ENCODE measurements around the gene TAF1B. TPM values are rescaled to one million over a fixed set of nuclear protein-coding genes. Genes with fewer than 3 reads are reported as not detected.

Gene TAF1B
- total RNA-seq, 5 donors from 2014 or later (not counting 1 experiment from before 2014, with no cell fraction given): 9.2 to 21.7 (median 15.2) TPM

- peaks cover 15 to 34% of the 10 kb centered on the region in 2 experiments for H3K27me3 ChIP-seq (replicated peaks in 1 of 2; ENCODE audit: control insufficient read depth in 2 of 2, extremely low read depth in 1 of 2, insufficient read depth in 2 of 2, low read length in 1 of 2)
- ATAC-seq (replicated peaks in 1 of 4) (no peak), DNase-seq (no peak)
- POLR2A ChIA-PET: interaction anchor here in 1 of 2 donors (0.6 kb wide), 1 partner anchor 32 kb away, joined by 4 read pairs; no protein-coding TSS in a partner anchor
- Mint-ChIP-seq H3K36me3 (no peaks in the 10 kb centered on the region), H3K27ac (no peak overlapping the region), H3K4me3 (peak overlapping the region; percentile 71 to 85 (median 78)), H3K4me1 (peaks cover 10 to 12% (median 10%) of the 10 kb centered on the region in 3 donors), H3K9me3 (no peaks in the 10 kb centered on the region), H3K27me3 (peaks cover 36 to 42% of the 10 kb centered on the region in 2 donors)
- WGBS (ENCODE audit: insufficient coverage): 92% methylated on average over 5 of the region's 8 CpGs
- H3K4me1 ChIP-seq (ENCODE audit: control insufficient read depth in 1 of 2, extremely low read depth in 1 of 2, insufficient read depth in 2 of 2, low read length in 2 of 2): peaks cover 0 to 14% of the 10 kb centered on the region in 2 experiments
- H3K4me3 ChIP-seq (ENCODE audit: control insufficient read depth in 1 of 2, extremely low read depth in 1 of 2, low read length in 1 of 2): no peak overlapping the region
- H3K27ac ChIP-seq (ENCODE audit: low read length): no peak overlapping the region
- CTCF ChIA-PET: interaction anchor here in 1 of 2 donors (0.8 to 1.0 kb wide), 2 partner anchors 12 to 31 kb away, joined by 3 read pairs; no protein-coding TSS in a partner anchor
- no peaks in the 10 kb centered on the region for H3K36me3 ChIP-seq (ENCODE audit: control insufficient read depth in 2 of 2, extremely low read depth in 1 of 2, insufficient read depth in 1 of 2, low read length in 1 of 2)
- H3K9me3 ChIP-seq: no peaks in the 10 kb centered on the region
Observed at GRCh38 chr2:9952856-9953503, 109.7 kb downstream of the TAF1B start.

- Mint-ChIP-seq H3K9me3 (no peaks in the 10 kb centered on the region), H3K4me3 (no peak overlapping the region), H3K27me3 (peaks cover 36% of the 10 kb centered on the region in 2 donors), H3K36me3 (no peaks in the 10 kb centered on the region), H3K27ac (no peak overlapping the region), H3K4me1 (peaks cover 10 to 12% (median 10%) of the 10 kb centered on the region in 3 donors)
- Histone ChIP-seq H3K27me3 (replicated peaks in 1 of 2; ENCODE audit: control insufficient read depth in 2 of 2, extremely low read depth in 1 of 2, insufficient read depth in 2 of 2, low read length in 1 of 2) (peaks cover 15 to 28% of the 10 kb centered on the region in 2 experiments), H3K27ac (ENCODE audit: low read length) (no peak overlapping the region), H3K4me3 (ENCODE audit: control insufficient read depth in 1 of 2, extremely low read depth in 1 of 2, low read length in 1 of 2) (no peak overlapping the region), H3K36me3 (ENCODE audit: control insufficient read depth in 2 of 2, extremely low read depth in 1 of 2, insufficient read depth in 1 of 2, low read length in 1 of 2) (no peaks in the 10 kb centered on the region), H3K9me3 (no peaks in the 10 kb centered on the region), H3K4me1 (ENCODE audit: control insufficient read depth in 1 of 2, extremely low read depth in 1 of 2, insufficient read depth in 2 of 2, low read length in 2 of 2) (peaks cover 0 to 14% of the 10 kb centered on the region in 2 experiments)
- ATAC-seq (replicated peaks in 1 of 4): no peak
- ChIA-PET CTCF (interaction anchor here in 1 of 2 donors (0.6 kb wide), 1 partner anchor 1106 kb away, joined by 3 read pairs; no protein-coding TSS in a partner anchor), POLR2A (no interaction called here)
- no peak for DNase-seq
- WGBS (ENCODE audit: insufficient coverage): 100% methylated on average over 2 of the region's 3 CpGs
Observed at GRCh38 chr2:9954136-9954535, 110.9 kb downstream of the TAF1B start.

GRCh38 chr2:9958057-9958456 is 114.8 kb downstream of the TAF1B start:
- DNase-seq (no peak), ATAC-seq (replicated peaks in 1 of 4) (no peak)
- H3K27ac ChIP-seq (ENCODE audit: low read length): no peak overlapping the region
- POLR2A ChIA-PET: interaction anchor here in 1 of 2 donors (0.5 to 0.6 kb wide), 3 partner anchors 14 to 96 kb away, joined by 3 to 5 read pairs (median 4); no protein-coding TSS in a partner anchor
- H3K36me3 ChIP-seq (ENCODE audit: control insufficient read depth in 2 of 2, extremely low read depth in 1 of 2, insufficient read depth in 1 of 2, low read length in 1 of 2): no peaks in the 10 kb centered on the region
- no peak overlapping the region for H3K4me3 Mint-ChIP-seq
- no peaks in the 10 kb centered on the region for H3K9me3 Mint-ChIP-seq
- H3K36me3 Mint-ChIP-seq: no peaks in the 10 kb centered on the region
- peaks cover 17% of the 10 kb centered on the region in 2 donors for H3K27me3 Mint-ChIP-seq
- H3K4me1 Mint-ChIP-seq: no peaks in the 10 kb centered on the region
- peaks cover 9 to 11% of the 10 kb centered on the region in 2 experiments for H3K27me3 ChIP-seq (replicated peaks in 1 of 2; ENCODE audit: control insufficient read depth in 2 of 2, extremely low read depth in 1 of 2, insufficient read depth in 2 of 2, low read length in 1 of 2)
- no peak overlapping the region for H3K4me3 ChIP-seq (ENCODE audit: control insufficient read depth in 1 of 2, extremely low read depth in 1 of 2, low read length in 1 of 2)
- no peak overlapping the region for H3K27ac Mint-ChIP-seq
- CTCF ChIA-PET: no interaction called here
- no peaks in the 10 kb centered on the region for H3K4me1 ChIP-seq (ENCODE audit: control insufficient read depth in 1 of 2, extremely low read depth in 1 of 2, insufficient read depth in 2 of 2, low read length in 2 of 2)
- no peaks in the 10 kb centered on the region for H3K9me3 ChIP-seq
- WGBS (ENCODE audit: insufficient coverage): 80% methylated on average over 6 of the region's 8 CpGs

- no peaks in the 10 kb centered on the region for H3K36me3 Mint-ChIP-seq
- ChIA-PET POLR2A (no interaction called here), CTCF (no interaction called here)
- no peak for DNase-seq
- H3K27ac ChIP-seq (ENCODE audit: low read length): no peak overlapping the region
- no peak overlapping the region for H3K4me3 ChIP-seq (ENCODE audit: control insufficient read depth in 1 of 2, extremely low read depth in 1 of 2, low read length in 1 of 2)
- peaks cover 3 to 9% of the 10 kb centered on the region in 2 experiments for H3K27me3 ChIP-seq (replicated peaks in 1 of 2; ENCODE audit: control insufficient read depth in 2 of 2, extremely low read depth in 1 of 2, insufficient read depth in 2 of 2, low read length in 1 of 2)
- H3K4me3 Mint-ChIP-seq: no peak overlapping the region
- H3K9me3 Mint-ChIP-seq: no peaks in the 10 kb centered on the region
- H3K4me1 Mint-ChIP-seq: no peaks in the 10 kb centered on the region
- no peaks in the 10 kb centered on the region for H3K36me3 ChIP-seq (ENCODE audit: control insufficient read depth in 2 of 2, extremely low read depth in 1 of 2, insufficient read depth in 1 of 2, low read length in 1 of 2)
- no peaks in the 10 kb centered on the region for H3K4me1 ChIP-seq (ENCODE audit: control insufficient read depth in 1 of 2, extremely low read depth in 1 of 2, insufficient read depth in 2 of 2, low read length in 2 of 2)
- ATAC-seq (replicated peaks in 1 of 4): no peak
- WGBS (ENCODE audit: insufficient coverage): no CpG with 5 or more reads among the region's 3 CpGs
- H3K9me3 ChIP-seq: no peaks in the 10 kb centered on the region
- H3K27me3 Mint-ChIP-seq: peaks cover 10 to 14% of the 10 kb centered on the region in 2 donors
- H3K27ac Mint-ChIP-seq: no peak overlapping the region
Observed at GRCh38 chr2:9959262-9959661, 116.0 kb downstream of the TAF1B start.

- H3K36me3 Mint-ChIP-seq: no peaks in the 10 kb centered on the region
- ChIA-PET CTCF (interaction anchor here (0.6 kb wide), 2 partner anchors 17 to 18 kb away, joined by 3 to 5 read pairs; no protein-coding TSS in a partner anchor), POLR2A (no interaction called here)
- Histone ChIP-seq H3K27me3 (replicated peaks in 1 of 2; ENCODE audit: control insufficient read depth in 2 of 2, extremely low read depth in 1 of 2, insufficient read depth in 2 of 2, low read length in 1 of 2) (peaks cover 0 to 2% of the 10 kb centered on the region in 2 experiments), H3K4me1 (ENCODE audit: control insufficient read depth in 1 of 2, extremely low read depth in 1 of 2, insufficient read depth in 2 of 2, low read length in 2 of 2) (no peaks in the 10 kb centered on the region), H3K9me3 (no peaks in the 10 kb centered on the region), H3K4me3 (ENCODE audit: control insufficient read depth in 1 of 2, extremely low read depth in 1 of 2, low read length in 1 of 2) (no peak overlapping the region), H3K36me3 (ENCODE audit: control insufficient read depth in 2 of 2, extremely low read depth in 1 of 2, insufficient read depth in 1 of 2, low read length in 1 of 2) (no peaks in the 10 kb centered on the region), H3K27ac (ENCODE audit: low read length) (no peak overlapping the region)
- no peaks in the 10 kb centered on the region for H3K9me3 Mint-ChIP-seq
- peaks cover 4 to 5% of the 10 kb centered on the region in 2 donors for H3K27me3 Mint-ChIP-seq
- H3K27ac Mint-ChIP-seq: no peak overlapping the region
- peaks cover 10 to 15% (median 11%) of the 10 kb centered on the region in 3 donors for H3K4me1 Mint-ChIP-seq
- no peak overlapping the region for H3K4me3 Mint-ChIP-seq
- 88% methylated on average over 8 of the region's 10 CpGs for WGBS (ENCODE audit: insufficient coverage)
- no peak for DNase-seq
- ATAC-seq (replicated peaks in 1 of 4): no peak
Observed at GRCh38 chr2:9961013-9961412, 117.7 kb downstream of the TAF1B start.

- peak overlapping the region; percentile 41 to 77 for H3K27ac Mint-ChIP-seq
- H3K4me1 Mint-ChIP-seq: peaks cover 12 to 23% (median 17%) of the 10 kb centered on the region in 3 donors
- H3K27ac ChIP-seq (ENCODE audit: low read length): no peak overlapping the region
- H3K36me3 Mint-ChIP-seq: no peaks in the 10 kb centered on the region
- no peak for ATAC-seq (replicated peaks in 1 of 4)
- H3K4me3 ChIP-seq (ENCODE audit: control insufficient read depth in 1 of 2, extremely low read depth in 1 of 2, low read length in 1 of 2): no peak overlapping the region
- no peaks in the 10 kb centered on the region for H3K9me3 Mint-ChIP-seq
- WGBS (ENCODE audit: insufficient coverage): 100% methylated on average over 3 of the region's 7 CpGs
- ChIA-PET POLR2A (no interaction called here), CTCF (interaction anchor here in 1 of 2 donors (0.7 to 1.0 kb wide), 3 partner anchors 12 to 21 kb away, joined by 3 to 4 read pairs (median 3); no protein-coding TSS in a partner anchor)
- no peaks in the 10 kb centered on the region for H3K9me3 ChIP-seq
- no peaks in the 10 kb centered on the region for H3K36me3 ChIP-seq (ENCODE audit: control insufficient read depth in 2 of 2, extremely low read depth in 1 of 2, insufficient read depth in 1 of 2, low read length in 1 of 2)
- H3K4me1 ChIP-seq (ENCODE audit: control insufficient read depth in 1 of 2, extremely low read depth in 1 of 2, insufficient read depth in 2 of 2, low read length in 2 of 2): peaks cover 0 to 2% of the 10 kb centered on the region in 2 experiments
- H3K27me3 Mint-ChIP-seq: no peaks in the 10 kb centered on the region
- peak overlapping the region in 1 of 3 donors; percentile 44 for H3K4me3 Mint-ChIP-seq
- no peaks in the 10 kb centered on the region for H3K27me3 ChIP-seq (replicated peaks in 1 of 2; ENCODE audit: control insufficient read depth in 2 of 2, extremely low read depth in 1 of 2, insufficient read depth in 2 of 2, low read length in 1 of 2)
- no peak for DNase-seq
Observed at GRCh38 chr2:9964334-9964980, 121.2 kb downstream of the TAF1B start.
